HAP-1 (cell line): ENCODE data around the gene CDKL4.
"Not testable (repeated sequence)": the region's sequence is repeated elsewhere in the genome, so short reads cannot be mapped to it uniquely, and the experiment has no call there.

Source experiments
- DNase-seq, 2 experiments: peaks; one replicate each; pipeline ENCODE4 v3.0.0-alpha.2; 2016 to 2020; ENCODE audit warnings: low spot score in 2 of 2
- H3K27me3 ChIP-seq: fragments of 250-450 bp; sonication (Bioruptor Pico); 2 replicates; pipeline ENCODE4 v1.5.1; 2020; ENCODE audit warnings: low read depth, mild to moderate bottlenecking, moderate library complexity
- H3K36me3 ChIP-seq: fragments of 250-450 bp; sonication (Bioruptor Pico); replicated peaks from 2 replicates; pipeline ENCODE4 v1.5.1; 2020; ENCODE audit warnings: mild to moderate bottlenecking
- H3K4me1 ChIP-seq: fragments of 250-450 bp; sonication (Bioruptor Pico); 2 replicates; pipeline ENCODE4 v1.5.1; 2020; ENCODE audit warnings: mild to moderate bottlenecking
- H3K4me3 ChIP-seq: fragments of 250-450 bp; sonication (Bioruptor Pico); 2 replicates; pipeline ENCODE4 v1.5.1; 2020; ENCODE audit warnings: mild to moderate bottlenecking, moderate library complexity
- H3K9me3 ChIP-seq: fragments of 250-450 bp; sonication (Bioruptor Pico); 2 replicates; pipeline ENCODE4 v1.5.1; 2020; ENCODE audit warnings: mild to moderate bottlenecking, moderate library complexity
- in situ Hi-C: fragments of 300-500 bp; cut with MboI; formaldehyde crosslinking; loops from 3 replicates; pipeline ENCODE4 v1.14.3; 2020; ENCODE audit warnings: low sequenced_read_pairs, inconsistent platforms, mixed read lengths

CDKL4 gene

DNA sequence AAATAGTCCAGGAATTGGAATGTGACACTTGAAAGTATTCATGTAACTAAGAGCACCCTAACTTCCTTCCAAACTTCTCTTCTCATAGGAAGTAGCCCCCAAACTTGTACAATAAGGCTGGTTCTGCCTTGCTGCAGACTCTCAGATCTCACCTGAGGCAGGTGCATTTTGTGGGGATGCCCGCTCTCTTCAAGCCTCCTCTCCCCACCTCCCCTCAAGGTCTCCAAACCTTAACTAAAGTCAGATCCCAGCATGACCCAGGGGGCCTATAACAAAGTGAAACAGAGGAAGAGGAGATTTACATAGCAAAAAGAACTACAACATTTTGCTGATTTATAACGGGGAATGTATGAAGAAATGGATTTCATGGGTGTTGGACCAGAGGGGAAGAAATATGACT, 23.6 kb downstream of the CDKL4 start:
- H3K9me3 ChIP-seq = no peaks in the 10 kb centered on the region
- no peaks in the 10 kb centered on the region for H3K4me1 ChIP-seq
- H3K36me3 ChIP-seq = no peaks in the 10 kb centered on the region
- no peak for DNase-seq
- no peaks in the 10 kb centered on the region for H3K27me3 ChIP-seq
- in situ Hi-C loops = loop anchor here (5.0 kb wide), 1 partner anchor 158 kb away; no protein-coding TSS in a partner anchor
- H3K4me3 ChIP-seq = no peak overlapping the region

DNA sequence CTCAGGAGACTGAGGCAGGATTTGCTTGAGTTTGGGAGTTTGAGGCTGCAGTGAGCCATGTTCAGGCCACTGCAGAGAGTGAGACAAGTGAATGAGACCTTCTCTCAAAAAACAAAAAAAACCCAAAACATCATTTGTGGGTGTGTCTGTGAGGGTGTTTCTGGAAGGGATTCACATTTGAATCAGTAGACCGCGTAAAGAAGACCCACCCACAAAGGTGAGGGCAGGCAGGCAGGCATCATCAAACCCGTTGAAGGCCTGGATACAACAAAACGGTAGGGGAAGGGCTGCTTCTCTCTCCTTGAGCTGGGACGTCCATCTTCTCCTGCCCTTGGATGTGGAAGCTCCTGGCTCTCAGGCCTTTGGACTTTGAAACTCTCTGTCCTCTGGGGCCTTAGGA, 25.4 kb downstream of the CDKL4 start:
- Histone ChIP-seq H3K4me1 (no peaks in the 10 kb centered on the region), H3K9me3 (no peaks in the 10 kb centered on the region), H3K36me3 (no peaks in the 10 kb centered on the region), H3K4me3 (no peak overlapping the region), H3K27me3 (no peaks in the 10 kb centered on the region)
- in situ Hi-C loops = no loop called here
- DNase-seq = no peak

GRCh38 chr2:39217192-39217550, 26.6 kb downstream of the CDKL4 start:
- Histone ChIP-seq H3K36me3 (no peaks in the 10 kb centered on the region), H3K9me3 (no peaks in the 10 kb centered on the region), H3K27me3 (no peaks in the 10 kb centered on the region), H3K4me3 (no peak overlapping the region), H3K4me1 (no peaks in the 10 kb centered on the region)
- in situ Hi-C loops = no loop called here
- DNase-seq = no peak

GRCh38 chr2:39216346-39217191, 27.2 kb downstream of the CDKL4 start:
- Histone ChIP-seq H3K4me1 (no peaks in the 10 kb centered on the region), H3K9me3 (no peaks in the 10 kb centered on the region), H3K27me3 (no peaks in the 10 kb centered on the region), H3K4me3 (no peak overlapping the region), H3K36me3 (no peaks in the 10 kb centered on the region)
- in situ Hi-C loops = no loop called here
- no peak for DNase-seq

GRCh38 chr2:39215545-39215944, 28.2 kb downstream of the CDKL4 start:
- no peaks in the 10 kb centered on the region for H3K4me1 ChIP-seq
- no peaks in the 10 kb centered on the region for H3K27me3 ChIP-seq
- in situ Hi-C loops = no loop called here
- DNase-seq = no peak
- no peaks in the 10 kb centered on the region for H3K36me3 ChIP-seq
- no peak overlapping the region for H3K4me3 ChIP-seq
- H3K9me3 ChIP-seq = no peaks in the 10 kb centered on the region

- in situ Hi-C loops = no loop called here
These were observed 30.8 kb downstream of the CDKL4 start for GRCh38 chr2:39213015-39213414.

GRCh38 chr2:39210846-39211245, 32.9 kb downstream of the CDKL4 start:
- H3K9me3 ChIP-seq = no peaks in the 10 kb centered on the region
- no peaks in the 10 kb centered on the region for H3K4me1 ChIP-seq
- H3K27me3 ChIP-seq = no peaks in the 10 kb centered on the region
- no peak for DNase-seq
- no peak overlapping the region for H3K4me3 ChIP-seq
- in situ Hi-C loops = no loop called here
- H3K36me3 ChIP-seq = no peaks in the 10 kb centered on the region

More at GRCh38 chr2:39213015-39213414, 30.8 kb downstream of the CDKL4 start:
- Histone ChIP-seq H3K27me3 (no peaks in the 10 kb centered on the region), H3K36me3 (no peaks in the 10 kb centered on the region), H3K4me3 (no peak overlapping the region), H3K4me1 (no peaks in the 10 kb centered on the region), H3K9me3 (no peaks in the 10 kb centered on the region)
- no peak for DNase-seq

- DNase-seq = no peak
- H3K36me3 ChIP-seq = no peaks in the 10 kb centered on the region
- in situ Hi-C loops = no loop called here
These were observed 40.4 kb downstream of the CDKL4 start for GRCh38 chr2:39203382-39203781.

GRCh38 chr2:39202639-39203369, 41.0 kb downstream of the CDKL4 start:
- DNase-seq = peak; percentile 70 to 94

More at GRCh38 chr2:39203382-39203781, 40.4 kb downstream of the CDKL4 start:
- H3K9me3 ChIP-seq = no peaks in the 10 kb centered on the region
- H3K4me3 ChIP-seq = no peak overlapping the region
- H3K4me1 ChIP-seq = peaks cover 25% of the 10 kb centered on the region
- no peaks in the 10 kb centered on the region for H3K27me3 ChIP-seq

DNA sequence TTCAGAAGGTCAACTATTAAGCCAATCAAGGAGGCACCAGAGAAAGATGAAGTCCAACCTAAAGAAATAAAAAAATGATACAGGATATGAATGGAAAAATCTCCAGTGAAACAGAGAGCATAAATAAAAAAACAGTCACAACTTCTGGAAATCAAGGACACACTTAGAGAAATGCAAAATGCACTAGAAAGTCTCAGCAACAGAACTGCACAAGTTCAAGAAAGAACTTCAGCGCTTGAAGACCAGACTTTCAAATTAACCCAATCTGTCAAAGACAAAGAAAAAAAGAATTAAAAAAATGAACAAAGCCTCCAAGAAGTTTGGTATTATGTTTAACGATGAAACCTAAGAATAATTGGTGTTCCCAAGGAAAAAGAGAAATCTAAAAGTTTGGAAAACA, 46.8 kb downstream of the CDKL4 start:
- DNase-seq, in situ Hi-C loops, H3K27me3 ChIP-seq, H3K4me1 ChIP-seq, H3K9me3 ChIP-seq, H3K4me3 ChIP-seq, H3K36me3 ChIP-seq: not testable (repeated sequence)

More at GRCh38 chr2:39202639-39203369, 41.0 kb downstream of the CDKL4 start:
- Histone ChIP-seq H3K9me3 (no peaks in the 10 kb centered on the region), H3K27me3 (no peaks in the 10 kb centered on the region), H3K4me3 (no peak overlapping the region), H3K4me1 (peaks cover 25% of the 10 kb centered on the region), H3K36me3 (no peaks in the 10 kb centered on the region)
- in situ Hi-C loops = no loop called here

GRCh38 chr2:39194686-39195085, 49.1 kb downstream of the CDKL4 start:
- Histone ChIP-seq H3K27me3 (no peaks in the 10 kb centered on the region), H3K4me1 (no peaks in the 10 kb centered on the region), H3K36me3 (no peaks in the 10 kb centered on the region), H3K9me3 (peaks cover 6% of the 10 kb centered on the region), H3K4me3 (no peak overlapping the region)
- in situ Hi-C loops = no loop called here
- no peak for DNase-seq

DNA sequence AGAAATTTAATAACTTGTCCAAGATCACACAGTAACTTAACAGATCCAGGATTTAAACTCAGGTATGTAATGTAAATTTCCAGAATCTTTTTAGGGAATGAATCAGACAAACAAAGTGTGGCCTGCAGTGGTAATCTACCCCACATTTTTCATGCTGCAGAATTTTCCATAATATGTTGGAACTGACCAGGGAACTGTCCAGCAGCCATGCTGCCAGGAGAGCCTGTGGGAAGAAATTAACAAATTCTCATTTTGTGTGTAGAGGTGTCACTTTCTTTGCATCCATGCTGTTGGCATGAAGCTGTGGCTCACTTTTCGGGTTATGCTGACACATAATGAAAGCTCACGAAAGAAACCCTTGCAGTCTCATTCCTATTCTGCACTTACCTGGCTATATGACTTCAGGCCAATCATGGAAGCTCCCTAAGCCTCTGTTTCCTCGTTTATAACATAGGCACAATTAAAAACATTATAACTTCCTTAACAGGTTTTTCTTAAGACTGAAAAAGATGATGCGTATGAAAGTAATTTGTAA, 54.7 kb downstream of the CDKL4 start:
- H3K27me3 ChIP-seq = no peaks in the 10 kb centered on the region
- no peaks in the 10 kb centered on the region for H3K4me1 ChIP-seq
- H3K9me3 ChIP-seq = no peaks in the 10 kb centered on the region
- DNase-seq = no peak
- in situ Hi-C loops = no loop called here
- H3K36me3 ChIP-seq = no peaks in the 10 kb centered on the region
- no peak overlapping the region for H3K4me3 ChIP-seq

- in situ Hi-C loops = no loop called here
- H3K27me3 ChIP-seq = no peaks in the 10 kb centered on the region
- H3K4me1 ChIP-seq = no peaks in the 10 kb centered on the region
- DNase-seq = no peak
- no peaks in the 10 kb centered on the region for H3K9me3 ChIP-seq
- H3K36me3 ChIP-seq = no peaks in the 10 kb centered on the region
- no peak overlapping the region for H3K4me3 ChIP-seq
These were observed 60.1 kb downstream of the CDKL4 start for GRCh38 chr2:39183673-39184072.

GRCh38 chr2:39181297-39181696, 62.5 kb downstream of the CDKL4 start:
- no peak for DNase-seq
- peaks cover under 1% of the 10 kb centered on the region for H3K4me1 ChIP-seq
- H3K4me3 ChIP-seq = no peak overlapping the region
- no peaks in the 10 kb centered on the region for H3K27me3 ChIP-seq
- H3K9me3 ChIP-seq = no peaks in the 10 kb centered on the region
- no peaks in the 10 kb centered on the region for H3K36me3 ChIP-seq
- in situ Hi-C loops = no loop called here
